ENCODE measurements around the gene ASIC3. TPM values are rescaled to one million over a fixed set of nuclear protein-coding genes. Genes with fewer than 3 reads are reported as not detected.

Gene ASIC3
- total and polyA plus RNA-seq, 10 donors, result 1.1 to 5.0 (median 2.8) TPM

- H3K27ac ChIP-seq, result peak within 1 kb of the TSS; percentile 59 to 88 (median 86)
- H3K4me3 ChIP-seq, result peak within 1 kb of the TSS; percentile 65 to 94 (median 72)
- 0 to 3% (median 1%) methylated on average over 8 to 83 of the region's 84 CpGs for WGBS, 5 donors
- peak in 2 of 3 donors; percentile 43 to 57 for TF ChIP-seq POLR2A (IDR thresholded peaks at IDR 0.05)
- peak; percentile 89 to 92 (median 90) for TF ChIP-seq POLR2AphosphoS5 (IDR thresholded peaks at IDR 0.05)
- TF ChIP-seq, protein P1, sequence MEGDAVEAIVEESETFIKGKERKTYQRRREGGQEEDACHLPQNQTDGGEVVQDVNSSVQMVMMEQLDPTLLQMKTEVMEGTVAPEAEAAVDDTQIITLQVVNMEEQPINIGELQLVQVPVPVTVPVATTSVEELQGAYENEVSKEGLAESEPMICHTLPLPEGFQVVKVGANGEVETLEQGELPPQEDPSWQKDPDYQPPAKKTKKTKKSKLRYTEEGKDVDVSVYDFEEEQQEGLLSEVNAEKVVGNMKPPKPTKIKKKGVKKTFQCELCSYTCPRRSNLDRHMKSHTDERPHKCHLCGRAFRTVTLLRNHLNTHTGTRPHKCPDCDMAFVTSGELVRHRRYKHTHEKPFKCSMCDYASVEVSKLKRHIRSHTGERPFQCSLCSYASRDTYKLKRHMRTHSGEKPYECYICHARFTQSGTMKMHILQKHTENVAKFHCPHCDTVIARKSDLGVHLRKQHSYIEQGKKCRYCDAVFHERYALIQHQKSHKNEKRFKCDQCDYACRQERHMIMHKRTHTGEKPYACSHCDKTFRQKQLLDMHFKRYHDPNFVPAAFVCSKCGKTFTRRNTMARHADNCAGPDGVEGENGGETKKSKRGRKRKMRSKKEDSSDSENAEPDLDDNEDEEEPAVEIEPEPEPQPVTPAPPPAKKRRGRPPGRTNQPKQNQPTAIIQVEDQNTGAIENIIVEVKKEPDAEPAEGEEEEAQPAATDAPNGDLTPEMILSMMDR (IDR thresholded peaks at IDR 0.05 in 8 of 11, conservative IDR thresholded peaks at IDR 0.05 in 3 of 11), result no peak
- peaks cover 53 to 86% (median 76%) of the 10 kb centered on the region in 6 donors for H3K4me1 ChIP-seq
- peak; percentile 95 for DNase-seq
- intact Hi-C loops (cut with DNase I; ENCODE audit: low total_unique reads), result no loop called here
- H3K9me3 ChIP-seq, result no peaks in the 10 kb centered on the region
- H3K27me3 ChIP-seq (replicated peaks in 1 of 7), result peaks cover 0 to 30% (median 0%) of the 10 kb centered on the region in 7 donors
- H3K36me3 ChIP-seq, result peaks cover 0 to 12% (median 0%) of the 10 kb centered on the region in 6 donors
These were observed 37.6 kb downstream of the ASIC3 start, which contains the start of gene AGAP3 for GRCh38 chr7:151085691-151086620. Gene AGAP3 (plus strand): TSS chr7:151086475. CDS start chr7:151086742, 267 bp downstream.

DNA sequence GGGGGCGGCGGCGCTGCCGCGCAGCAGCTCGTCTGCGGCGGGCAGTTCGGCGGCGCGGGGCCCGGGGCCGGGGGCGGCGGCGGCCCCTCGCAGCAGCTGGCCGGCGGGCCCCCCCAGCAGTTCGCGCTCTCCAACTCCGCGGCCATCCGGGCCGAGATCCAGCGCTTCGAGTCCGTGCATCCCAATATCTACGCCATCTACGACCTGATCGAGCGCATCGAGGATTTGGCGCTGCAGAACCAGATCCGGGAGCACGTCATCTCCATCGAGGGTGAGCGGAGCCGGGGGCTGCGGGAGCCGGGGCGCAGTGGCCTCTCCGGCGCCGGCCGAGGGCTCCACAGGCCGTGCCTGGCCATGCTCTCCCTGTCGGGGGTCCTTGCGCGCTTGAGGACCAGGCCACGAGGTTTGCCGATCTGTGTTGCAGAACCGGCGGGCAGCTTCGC is 38.5 kb downstream of the ASIC3 start:
- H3K27ac ChIP-seq, result peak overlapping the region; percentile 31 to 88 (median 82)
- peaks cover 47 to 86% (median 76%) of the 10 kb centered on the region in 6 donors for H3K4me1 ChIP-seq
- peaks cover 0 to 30% (median 0%) of the 10 kb centered on the region in 7 donors for H3K27me3 ChIP-seq (replicated peaks in 1 of 7)
- peak overlapping the region; percentile 65 to 94 (median 72) for H3K4me3 ChIP-seq
- DNase-seq, result peak; percentile 88
- peaks cover 0 to 4% (median 0%) of the 10 kb centered on the region in 6 donors for H3K36me3 ChIP-seq
- no peak for TF ChIP-seq POLR2A (IDR thresholded peaks at IDR 0.05)
- TF ChIP-seq, protein P1 (IDR thresholded peaks at IDR 0.05 in 8 of 11, conservative IDR thresholded peaks at IDR 0.05 in 3 of 11), result no peak
- TF ChIP-seq POLR2AphosphoS5 (IDR thresholded peaks at IDR 0.05), result no peak
- no peaks in the 10 kb centered on the region for H3K9me3 ChIP-seq
- intact Hi-C loops (cut with DNase I; ENCODE audit: low total_unique reads), result no loop called here
- 0 to 2% (median 0%) methylated on average over 6 to 55 of the region's 56 CpGs for WGBS, 5 donors

- WGBS, 5 donors, result 0 to 2% (median 1%) methylated on average over 8 to 70 of the region's 70 CpGs
- H3K27me3 ChIP-seq (replicated peaks in 1 of 7), result peaks cover 0 to 30% (median 0%) of the 10 kb centered on the region in 7 donors
- DNase-seq, result peak; percentile 88
- H3K36me3 ChIP-seq, result peaks cover 0 to 7% (median 0%) of the 10 kb centered on the region in 6 donors
- H3K9me3 ChIP-seq, result no peaks in the 10 kb centered on the region
- TF ChIP-seq POLR2AphosphoS5 (IDR thresholded peaks at IDR 0.05), result peak; percentile 39 to 71 (median 64)
- TF ChIP-seq POLR2A (IDR thresholded peaks at IDR 0.05), result no peak
- TF ChIP-seq, protein P1 (IDR thresholded peaks at IDR 0.05 in 8 of 11, conservative IDR thresholded peaks at IDR 0.05 in 3 of 11), result peak in 4 of 11 experiments; percentile 23 to 46 (median 42)
- peak overlapping the region; percentile 65 to 94 (median 72) for H3K4me3 ChIP-seq
- H3K4me1 ChIP-seq, result peaks cover 41 to 86% (median 72%) of the 10 kb centered on the region in 6 donors
- peak overlapping the region; percentile 31 to 88 (median 82) for H3K27ac ChIP-seq
- intact Hi-C loops (cut with DNase I; ENCODE audit: low total_unique reads), result no loop called here
These were observed 39.1 kb downstream of the ASIC3 start for GRCh38 chr7:151087245-151088018.
